ENCODE results near the gene IGSF21. TPM values are rescaled to one million over a fixed set of nuclear protein-coding genes. Genes with fewer than 3 reads are reported as not detected.

The IGSF21 gene
- polyA plus RNA-seq, 1 donor = 0.54 TPM

GRCh38 chr1:18408656-18409370 is 301.2 kb downstream of the IGSF21 start:
- H3K36me3 ChIP-seq (ENCODE audit: control insufficient read depth, insufficient read depth, low read length) = no peaks in the 10 kb centered on the region
- no peak for DNase-seq
- H3K27ac ChIP-seq (ENCODE audit: low read length) = no peak overlapping the region
- H3K9me3 ChIP-seq (ENCODE audit: control insufficient read depth, low read depth, low read length) = peaks cover 3% of the 10 kb centered on the region
- no peak overlapping the region for H3K4me3 ChIP-seq (ENCODE audit: low read length)
- H3K4me1 ChIP-seq (ENCODE audit: control insufficient read depth, insufficient read depth, low read length) = no peaks in the 10 kb centered on the region
- H3K27me3 ChIP-seq (ENCODE audit: control insufficient read depth, insufficient read depth, low read length) = no peaks in the 10 kb centered on the region
- 40% methylated on average over 1 of the region's 12 CpGs for WGBS (ENCODE audit: insufficient coverage, low lambda C conversion rate)

- Histone ChIP-seq H3K9me3 (ENCODE audit: control insufficient read depth, low read depth, low read length) (peaks cover 3% of the 10 kb centered on the region), H3K4me3 (ENCODE audit: low read length) (no peak overlapping the region), H3K36me3 (ENCODE audit: control insufficient read depth, insufficient read depth, low read length) (no peaks in the 10 kb centered on the region), H3K27me3 (ENCODE audit: control insufficient read depth, insufficient read depth, low read length) (no peaks in the 10 kb centered on the region), H3K4me1 (ENCODE audit: control insufficient read depth, insufficient read depth, low read length) (no peaks in the 10 kb centered on the region), H3K27ac (ENCODE audit: low read length) (no peak overlapping the region)
- WGBS (ENCODE audit: insufficient coverage, low lambda C conversion rate) = 100% methylated on average over 1 of the region's 8 CpGs
- no peak for DNase-seq
These were observed 302.1 kb downstream of the IGSF21 start for GRCh38 chr1:18409609-18410237.

GRCh38 chr1:18410407-18410806 is 302.8 kb downstream of the IGSF21 start:
- DNase-seq = no peak
- no peaks in the 10 kb centered on the region for H3K36me3 ChIP-seq (ENCODE audit: control insufficient read depth, insufficient read depth, low read length)
- H3K27me3 ChIP-seq (ENCODE audit: control insufficient read depth, insufficient read depth, low read length) = no peaks in the 10 kb centered on the region
- no CpG with 5 or more reads among the region's 13 CpGs for WGBS (ENCODE audit: insufficient coverage, low lambda C conversion rate)
- peaks cover 3% of the 10 kb centered on the region for H3K9me3 ChIP-seq (ENCODE audit: control insufficient read depth, low read depth, low read length)
- no peaks in the 10 kb centered on the region for H3K4me1 ChIP-seq (ENCODE audit: control insufficient read depth, insufficient read depth, low read length)
- no peak overlapping the region for H3K27ac ChIP-seq (ENCODE audit: low read length)
- no peak overlapping the region for H3K4me3 ChIP-seq (ENCODE audit: low read length)

GRCh38 chr1:18411321-18411720 is 303.7 kb downstream of the IGSF21 start:
- peaks cover 3% of the 10 kb centered on the region for H3K9me3 ChIP-seq (ENCODE audit: control insufficient read depth, low read depth, low read length)
- H3K4me1 ChIP-seq (ENCODE audit: control insufficient read depth, insufficient read depth, low read length) = no peaks in the 10 kb centered on the region
- no peak overlapping the region for H3K27ac ChIP-seq (ENCODE audit: low read length)
- no peaks in the 10 kb centered on the region for H3K36me3 ChIP-seq (ENCODE audit: control insufficient read depth, insufficient read depth, low read length)
- H3K4me3 ChIP-seq (ENCODE audit: low read length) = no peak overlapping the region
- no peak for DNase-seq
- no CpG with 5 or more reads among the region's 2 CpGs for WGBS (ENCODE audit: insufficient coverage, low lambda C conversion rate)
- no peaks in the 10 kb centered on the region for H3K27me3 ChIP-seq (ENCODE audit: control insufficient read depth, insufficient read depth, low read length)

- Histone ChIP-seq H3K36me3 (ENCODE audit: control insufficient read depth, insufficient read depth, low read length) (no peaks in the 10 kb centered on the region), H3K27ac (ENCODE audit: low read length) (no peak overlapping the region), H3K4me3 (ENCODE audit: low read length) (no peak overlapping the region), H3K9me3 (ENCODE audit: control insufficient read depth, low read depth, low read length) (peaks cover 3% of the 10 kb centered on the region), H3K27me3 (ENCODE audit: control insufficient read depth, insufficient read depth, low read length) (no peaks in the 10 kb centered on the region), H3K4me1 (ENCODE audit: control insufficient read depth, insufficient read depth, low read length) (no peaks in the 10 kb centered on the region)
- DNase-seq = no peak
- no CpG with 5 or more reads among the region's 8 CpGs for WGBS (ENCODE audit: insufficient coverage, low lambda C conversion rate)
These were observed 304.4 kb downstream of the IGSF21 start for GRCh38 chr1:18411820-18412641.

GRCh38 chr1:18412882-18413353 is 305.3 kb downstream of the IGSF21 start:
- no CpG with 5 or more reads among the region's 4 CpGs for WGBS (ENCODE audit: insufficient coverage, low lambda C conversion rate)
- no peak overlapping the region for H3K27ac ChIP-seq (ENCODE audit: low read length)
- H3K4me1 ChIP-seq (ENCODE audit: control insufficient read depth, insufficient read depth, low read length) = no peaks in the 10 kb centered on the region
- no peaks in the 10 kb centered on the region for H3K27me3 ChIP-seq (ENCODE audit: control insufficient read depth, insufficient read depth, low read length)
- peaks cover 3% of the 10 kb centered on the region for H3K9me3 ChIP-seq (ENCODE audit: control insufficient read depth, low read depth, low read length)
- no peaks in the 10 kb centered on the region for H3K36me3 ChIP-seq (ENCODE audit: control insufficient read depth, insufficient read depth, low read length)
- no peak for DNase-seq
- H3K4me3 ChIP-seq (ENCODE audit: low read length) = no peak overlapping the region

GRCh38 chr1:18413541-18414305 is 306.1 kb downstream of the IGSF21 start:
- H3K27ac ChIP-seq (ENCODE audit: low read length) = no peak overlapping the region

GRCh38 chr1:18414321-18414720 is 306.7 kb downstream of the IGSF21 start:
- 83% methylated on average over 1 of the region's 5 CpGs for WGBS (ENCODE audit: insufficient coverage, low lambda C conversion rate)
- H3K27ac ChIP-seq (ENCODE audit: low read length) = no peak overlapping the region
- no peaks in the 10 kb centered on the region for H3K4me1 ChIP-seq (ENCODE audit: control insufficient read depth, insufficient read depth, low read length)

More at GRCh38 chr1:18413541-18414305, 306.1 kb downstream of the IGSF21 start:
- Histone ChIP-seq H3K4me3 (ENCODE audit: low read length) (no peak overlapping the region), H3K4me1 (ENCODE audit: control insufficient read depth, insufficient read depth, low read length) (no peaks in the 10 kb centered on the region), H3K27me3 (ENCODE audit: control insufficient read depth, insufficient read depth, low read length) (no peaks in the 10 kb centered on the region), H3K36me3 (ENCODE audit: control insufficient read depth, insufficient read depth, low read length) (no peaks in the 10 kb centered on the region), H3K9me3 (ENCODE audit: control insufficient read depth, low read depth, low read length) (peaks cover 3% of the 10 kb centered on the region)
- DNase-seq = peak; percentile 25 to 71
- no CpG with 5 or more reads among the region's 13 CpGs for WGBS (ENCODE audit: insufficient coverage, low lambda C conversion rate)

GRCh38 chr1:18414872-18415447 is 307.4 kb downstream of the IGSF21 start:
- Histone ChIP-seq H3K9me3 (ENCODE audit: control insufficient read depth, low read depth, low read length) (peaks cover 3% of the 10 kb centered on the region), H3K27me3 (ENCODE audit: control insufficient read depth, insufficient read depth, low read length) (no peaks in the 10 kb centered on the region), H3K4me3 (ENCODE audit: low read length) (no peak overlapping the region), H3K27ac (ENCODE audit: low read length) (no peak overlapping the region), H3K36me3 (ENCODE audit: control insufficient read depth, insufficient read depth, low read length) (no peaks in the 10 kb centered on the region), H3K4me1 (ENCODE audit: control insufficient read depth, insufficient read depth, low read length) (no peaks in the 10 kb centered on the region)
- WGBS (ENCODE audit: insufficient coverage, low lambda C conversion rate) = no CpG with 5 or more reads among the region's 2 CpGs
- no peak for DNase-seq

More at GRCh38 chr1:18414321-18414720, 306.7 kb downstream of the IGSF21 start:
- no peak for DNase-seq
- Histone ChIP-seq H3K9me3 (ENCODE audit: control insufficient read depth, low read depth, low read length) (peaks cover 3% of the 10 kb centered on the region), H3K4me3 (ENCODE audit: low read length) (no peak overlapping the region), H3K27me3 (ENCODE audit: control insufficient read depth, insufficient read depth, low read length) (no peaks in the 10 kb centered on the region), H3K36me3 (ENCODE audit: control insufficient read depth, insufficient read depth, low read length) (no peaks in the 10 kb centered on the region)

All from large intestine (tissue), 3 donors.